CD14-positive monocyte (primary cell): ENCODE measurements around the gene IFRD2. TPM values are rescaled to one million over a fixed set of nuclear protein-coding genes. Genes with fewer than 3 reads are reported as not detected.
A peak's percentile ranks its signal among the peaks of the same experiment; 100 is the strongest.

Experiments used
- DNase-seq, 3 donors: peaks; one replicate each; pipeline ENCODE4 v3.0.0-alpha.2; 2011 to 2022
- H2AFZ ChIP-seq: 2 replicates; pipeline ENCODE4 v1.6.0; 2012; ENCODE audit warnings: mild to moderate bottlenecking, low read depth, low read length, inconsistent platforms; ENCODE audit not compliant: insufficient read depth, poor library complexity, severe bottlenecking
- H3K27ac ChIP-seq, 2 donors: 1 replicate in 1 of 2; 2 replicates in 1 of 2; pipeline ENCODE4 v1.5.1; 2012 to 2013; ENCODE audit warnings: low read length in 2 of 2, control low read depth in 1 of 2, inconsistent platforms in 1 of 2, low read depth in 1 of 2, mild to moderate bottlenecking in 1 of 2
- H3K27me3 ChIP-seq, 2 donors: one replicate each; pipeline versions ENCODE4 v1.6.0 to v1.6.1; 2011 to 2013; ENCODE audit warnings: low read length in 2 of 2; ENCODE audit not compliant: control insufficient read depth in 2 of 2, insufficient read depth in 2 of 2
- H3K36me3 ChIP-seq, 2 donors: replicated peaks in 1 of 2; 1 replicate in 1 of 2; 2 replicates in 1 of 2; pipeline versions ENCODE4 v1.5.1 to v1.6.1; 2012 to 2013; ENCODE audit warnings: low read length in 2 of 2, control low read depth in 1 of 2, inconsistent platforms in 1 of 2, mild to moderate bottlenecking in 1 of 2; ENCODE audit not compliant: insufficient read depth in 2 of 2, control insufficient read depth in 1 of 2
- H3K4me1 ChIP-seq, 2 donors: 1 replicate in 1 of 2; 2 replicates in 1 of 2; pipeline versions ENCODE4 v1.5.1 to v1.6.1; 2012 to 2013; ENCODE audit warnings: low read length in 2 of 2, control low read depth in 1 of 2, inconsistent platforms in 1 of 2, mild to moderate bottlenecking in 1 of 2, moderate library complexity in 1 of 2; ENCODE audit not compliant: insufficient read depth in 2 of 2, control insufficient read depth in 1 of 2
- H3K4me2 ChIP-seq: replicated peaks from 2 replicates; pipeline ENCODE3; 2012; ENCODE audit warnings: low read length, moderate library complexity, mild to moderate bottlenecking; ENCODE audit not compliant: poor library complexity, severe bottlenecking; ENCODE audit errors: extremely low read depth
- H3K4me3 ChIP-seq, 3 experiments: fragments of 200-600 bp in 1 of 3; sonication (generic) in 1 of 3; replicated peaks in 1 of 3; 1 replicate in 2 of 3; 2 replicates in 1 of 3; pipeline ENCODE4 v1.5.1; 2011 to 2013; ENCODE audit warnings: low read length in 3 of 3, mild to moderate bottlenecking in 3 of 3, control low read depth in 2 of 3, low read depth in 2 of 3, inconsistent platforms in 1 of 3, moderate library complexity in 1 of 3
- H3K79me2 ChIP-seq: 2 replicates; pipeline ENCODE4 v1.6.0; 2012; ENCODE audit warnings: mild to moderate bottlenecking, control low read depth, inconsistent platforms, low read length, moderate library complexity; ENCODE audit not compliant: insufficient read depth
- H3K9ac ChIP-seq: 2 replicates; pipeline ENCODE4 v1.6.0; 2017; ENCODE audit warnings: low read length, mild to moderate bottlenecking; ENCODE audit not compliant: insufficient read depth, poor library complexity, severe bottlenecking
- H3K9me3 ChIP-seq, 2 donors: replicated peaks in 1 of 2; 1 replicate in 1 of 2; 2 replicates in 1 of 2; pipeline versions ENCODE4 v1.5.1 to v1.6.1; 2012 to 2013; ENCODE audit warnings: low read length in 2 of 2, control low read depth in 1 of 2; ENCODE audit not compliant: control insufficient read depth in 1 of 2, insufficient read depth in 1 of 2
- H4K20me1 ChIP-seq: 2 replicates; pipeline ENCODE4 v1.6.0; 2012; ENCODE audit warnings: mild to moderate bottlenecking, low read length, control low read depth, moderate library complexity; ENCODE audit not compliant: insufficient read depth
- H3K27ac Mint-ChIP-seq, 7 donors: one replicate each; pipeline ENCODE4 v1.8.0; 2020; ENCODE audit warnings: mild to moderate bottlenecking in 7 of 7, mixed read lengths in 7 of 7, moderate library complexity in 6 of 7, inconsistent platforms in 2 of 7
- H3K27me3 Mint-ChIP-seq, 3 donors: one replicate each; pipeline ENCODE4 v1.8.0; 2021 to 2022; ENCODE audit warnings: low read depth in 3 of 3, mild to moderate bottlenecking in 3 of 3, mixed read lengths in 3 of 3, moderate library complexity in 3 of 3, inconsistent platforms in 1 of 3
- H3K36me3 Mint-ChIP-seq, 2 donors: one replicate each; pipeline ENCODE4 v1.8.0; 2020; ENCODE audit warnings: mixed read lengths in 2 of 2, inconsistent platforms in 1 of 2, mild to moderate bottlenecking in 1 of 2
- H3K4me1 Mint-ChIP-seq: one replicate; pipeline ENCODE4 v1.8.0; 2020; ENCODE audit warnings: mild to moderate bottlenecking, mixed read lengths
- H3K4me3 Mint-ChIP-seq, 2 donors: one replicate each; pipeline ENCODE4 v1.8.0; 2020; ENCODE audit warnings: mild to moderate bottlenecking in 2 of 2, mixed read lengths in 2 of 2, moderate library complexity in 1 of 2
- H3K9me3 Mint-ChIP-seq, 7 donors: one replicate each; pipeline ENCODE4 v1.8.0; 2020 to 2022; ENCODE audit warnings: mixed read lengths in 7 of 7, mild to moderate bottlenecking in 6 of 7, moderate library complexity in 6 of 7, inconsistent platforms in 2 of 7
- CTCF ChIP-seq: fragments of 200-600 bp; IDR thresholded peaks from one replicate; pipeline ENCODE4 v1.8.0; 2022; ENCODE audit warnings: antibody characterized with exemption, mild to moderate bottlenecking
- WGBS: methylation state at CpG from one replicate; pipeline ENCODE4 v1.1.5; 2013; ENCODE audit warnings: missing lambda C conversion rate; ENCODE audit not compliant: insufficient coverage; 5-methylcytosine and 5-hydroxymethylcytosine counted together
- intact Hi-C, 2 donors: fragments of 100-400 bp; cut with micrococcal nuclease; formaldehyde crosslinking; loops; one replicate each; pipeline versions ENCODE4 v1.15.0 to v1.15.1; 2023
- polyA plus RNA-seq, 3 donors: library from polyadenylated mRNA; depleted of rRNA in 1 of 3; unstranded in 2 of 3; stranded (reverse) in 1 of 3; fragments of 300-500 nt in 2 of 3; fragments of >200 nt in 1 of 3; fragmentation: Illumina TruSeq in 2 of 3; gene quantifications; 1 replicate in 2 of 3; 2 replicates in 1 of 3; pipeline ENCODE4 v1.2.3, GENCODE V29; 2012 to 2021

The IFRD2 gene
- polyA plus RNA-seq, 3 donors, result 17.1 to 35.1 (median 23.3) TPM

- no peak for TF ChIP-seq CTCF
- Mint-ChIP-seq H3K4me1 (peaks cover 14% of the 10 kb centered on the region), H3K27me3 (peaks cover 0 to 2% (median 1%) of the 10 kb centered on the region in 3 donors), H3K4me3 (no peak overlapping the region), H3K9me3 (no peaks in the 10 kb centered on the region), H3K27ac (peak overlapping the region in 1 of 7 donors; percentile 69), H3K36me3 (peaks cover 23 to 34% of the 10 kb centered on the region in 2 donors)
- no peaks in the 10 kb centered on the region for H3K27me3 ChIP-seq
- H3K36me3 ChIP-seq, result peaks cover 34 to 41% of the 10 kb centered on the region in 2 donors
- H3K4me2 ChIP-seq, result no peak overlapping the region
- no peak overlapping the region for H3K4me3 ChIP-seq
- intact Hi-C loops, result no loop called here
- H2AFZ ChIP-seq, result no peak overlapping the region
- no peaks in the 10 kb centered on the region for H3K9me3 ChIP-seq
- peak in 1 of 3 donors; percentile 4 for DNase-seq
- no peak overlapping the region for H3K9ac ChIP-seq
- no peak overlapping the region for H3K27ac ChIP-seq
- 99% methylated on average over 21 of the region's 23 CpGs for WGBS
- H3K4me1 ChIP-seq, result peaks cover 16 to 22% of the 10 kb centered on the region in 2 donors
- H4K20me1 ChIP-seq, result no peaks in the 10 kb centered on the region
- H3K79me2 ChIP-seq, result peaks cover 18% of the 10 kb centered on the region
Observed at GRCh38 chr3:50288387-50289007, 3.7 kb downstream of the IFRD2 start.

GRCh38 chr3:50287262-50287661 is 5.0 kb downstream of the IFRD2 start:
- peaks cover 18% of the 10 kb centered on the region for H3K79me2 ChIP-seq
- H3K4me3 ChIP-seq, result no peak overlapping the region
- 100% methylated on average over 1 of the region's 1 CpG for WGBS
- intact Hi-C loops, result no loop called here
- no peak overlapping the region for H3K4me2 ChIP-seq
- no peaks in the 10 kb centered on the region for H3K9me3 ChIP-seq
- peaks cover 4% of the 10 kb centered on the region in 3 donors for H3K27me3 Mint-ChIP-seq
- H3K36me3 Mint-ChIP-seq, result peaks cover 23 to 34% of the 10 kb centered on the region in 2 donors
- H3K9me3 Mint-ChIP-seq, result peaks cover 0 to 2% (median 0%) of the 10 kb centered on the region in 7 donors
- peaks cover 7% of the 10 kb centered on the region for H3K4me1 Mint-ChIP-seq
- peaks cover 9 to 13% of the 10 kb centered on the region in 2 donors for H3K4me1 ChIP-seq
- no peak overlapping the region for H3K27ac ChIP-seq
- H3K36me3 ChIP-seq, result peaks cover 34 to 41% of the 10 kb centered on the region in 2 donors
- H3K9ac ChIP-seq, result no peak overlapping the region
- H3K27me3 ChIP-seq, result no peaks in the 10 kb centered on the region
- no peak overlapping the region for H3K4me3 Mint-ChIP-seq
- no peak for TF ChIP-seq CTCF
- no peak overlapping the region for H2AFZ ChIP-seq
- no peaks in the 10 kb centered on the region for H4K20me1 ChIP-seq
- peak overlapping the region in 1 of 7 donors; percentile 59 for H3K27ac Mint-ChIP-seq
- DNase-seq, result no peak
